Hepatocyte (in vitro differentiated cells): Measurements from ENCODE around the gene WDHD1. TPM values are rescaled to one million over a fixed set of nuclear protein-coding genes. Genes with fewer than 3 reads are reported as not detected.

Experiments
- DNase-seq: peaks from one replicate; pipeline ENCODE4 v3.0.0-alpha.2; 2016; ENCODE audit warnings: low spot score
- H2AFZ ChIP-seq: fragments of 200-600 bp; sonication (generic); 2 replicates; pipeline ENCODE4 v1.6.0; 2016; ENCODE audit warnings: antibody characterized with exemption, mild to moderate bottlenecking
- H3K27ac ChIP-seq: fragments of 200-600 bp; sonication (generic); 2 replicates; pipeline ENCODE4 v1.5.1; 2016; ENCODE audit warnings: mild to moderate bottlenecking
- H3K27me3 ChIP-seq: fragments of 200-600 bp; sonication (generic); 2 replicates; pipeline ENCODE4 v1.6.1; 2016
- H3K36me3 ChIP-seq: fragments of 200-600 bp; sonication (generic); replicated peaks from 2 replicates; pipeline ENCODE4 v1.5.1; 2016; ENCODE audit warnings: low read depth; ENCODE audit not compliant: insufficient read depth
- H3K4me1 ChIP-seq: fragments of 200-600 bp; sonication (generic); 2 replicates; pipeline ENCODE4 v1.5.1; 2016; ENCODE audit warnings: mild to moderate bottlenecking, moderate library complexity; ENCODE audit not compliant: insufficient read depth
- H3K4me2 ChIP-seq: fragments of 200-600 bp; sonication (generic); 2 replicates; pipeline ENCODE4 v1.6.0; 2016
- H3K4me3 ChIP-seq: fragments of 200-600 bp; sonication (generic); 2 replicates; pipeline ENCODE4 v1.5.1; 2016; ENCODE audit warnings: mild to moderate bottlenecking
- H3K79me2 ChIP-seq: fragments of 200-600 bp; sonication (generic); 2 replicates; pipeline ENCODE4 v1.6.0; 2017; ENCODE audit warnings: mild to moderate bottlenecking
- H3K9me2 ChIP-seq: fragments of 200-600 bp; sonication (generic); replicated peaks from 2 replicates; pipeline ENCODE4 v1.6.0; 2017; ENCODE audit warnings: mild to moderate bottlenecking; ENCODE audit not compliant: insufficient read depth
- H3K9me3 ChIP-seq: fragments of 200-600 bp; sonication (generic); 2 replicates; pipeline ENCODE4 v1.5.1; 2016; ENCODE audit warnings: low read depth, mild to moderate bottlenecking
- H4K20me1 ChIP-seq: fragments of 200-600 bp; sonication (generic); 2 replicates; pipeline ENCODE4 v1.6.0; 2016; ENCODE audit warnings: mild to moderate bottlenecking; ENCODE audit not compliant: insufficient read depth, poor library complexity, severe bottlenecking
- CTCF ChIP-seq: fragments of 200-600 bp; sonication (generic); IDR thresholded peaks from 2 replicates; pipeline ENCODE4 v1.5.1; 2016; ENCODE audit warnings: antibody characterized with exemption, mild to moderate bottlenecking; ENCODE audit not compliant: poor library complexity
- EZH2 ChIP-seq: fragments of 200-600 bp; sonication (generic); IDR thresholded peaks from 2 replicates; pipeline ENCODE4 v1.6.1; 2016; ENCODE audit warnings: antibody characterized with exemption, mild to moderate bottlenecking, borderline replicate concordance
- EZH2phosphoT487 ChIP-seq: fragments of 200-600 bp; sonication (generic); IDR thresholded peaks from one replicate; pipeline ENCODE4 v1.6.1; 2018; ENCODE audit warnings: antibody characterized with exemption, mild to moderate bottlenecking, low read depth, moderate library complexity; ENCODE audit not compliant: unreplicated experiment, severe bottlenecking
- WGBS: methylation state at CpG from one replicate; pipeline ENCODE4 v1.1.6; 2016; ENCODE audit warnings: low lambda C conversion rate; ENCODE audit errors: missing lambda C conversion rate; 5-methylcytosine and 5-hydroxymethylcytosine counted together
- polyA plus RNA-seq: library from polyadenylated mRNA; unstranded; fragments of >200 nt; fragmentation: Nextera tagmentation; extraction: Ambion mirVana; gene quantifications from 2 replicates; pipeline ENCODE4 v1.2.1, GENCODE V29; 2016
- total RNA-seq: library from RNA; depleted of rRNA; stranded (reverse); fragments of >200 nt; gene quantifications from 2 replicates; pipeline ENCODE4 v1.2.3, GENCODE V29; 2014

WDHD1 gene
- total and polyA plus RNA-seq, 2 experiments from 2014 or later: 4.1 to 5.9 TPM

- TF ChIP-seq EZH2: no peak
- no peak for TF ChIP-seq CTCF
- TF ChIP-seq EZH2phosphoT487: no peak
- Histone ChIP-seq H3K9me2 (no peaks in the 10 kb centered on the region), H3K27ac (no peak overlapping the region), H3K9me3 (no peaks in the 10 kb centered on the region), H2AFZ (no peak overlapping the region), H3K4me1 (no peaks in the 10 kb centered on the region), H3K4me3 (no peak overlapping the region), H3K27me3 (no peaks in the 10 kb centered on the region), H3K79me2 (peaks cover 47% of the 10 kb centered on the region), H3K4me2 (no peak overlapping the region), H3K36me3 (no peaks in the 10 kb centered on the region), H4K20me1 (no peaks in the 10 kb centered on the region)
- WGBS: 94% methylated on average over 8 of the region's 8 CpGs
- no peak for DNase-seq
These were observed 137.0 kb downstream of the WDHD1 start for GRCh38 chr14:54889919-54890318.

Other genes with a start within 250 kb of the WDHD1 start
- gene GCH1, start 124.3 kb downstream of the WDHD1 start, total RNA-seq: 29.9 and 32.2 TPM in 2 replicates
- 11.1 and 19.3 TPM in 2 replicates for gene GCH1, start 124.3 kb downstream of the WDHD1 start, polyA plus RNA-seq
- 16.2 and 18.8 TPM in 2 replicates for gene SOCS4, start 137 bp upstream of the WDHD1 start, total RNA-seq
- gene SOCS4, start 137 bp upstream of the WDHD1 start, polyA plus RNA-seq: 4.1 and 5.3 TPM in 2 replicates
- gene MAPK1IP1L, start 24.5 kb upstream of the WDHD1 start, total RNA-seq: 69.9 and 91.0 TPM in 2 replicates
- 81.4 and 86.2 TPM in 2 replicates for gene MAPK1IP1L, start 24.5 kb upstream of the WDHD1 start, polyA plus RNA-seq
- gene LGALS3, start 102.2 kb upstream of the WDHD1 start, total RNA-seq: 461 and 534 TPM in 2 replicates
- gene LGALS3, start 102.2 kb upstream of the WDHD1 start, polyA plus RNA-seq: 690 and 766 TPM in 2 replicates
- 10.0 and 10.8 TPM in 2 replicates for gene DLGAP5, start 164.5 kb upstream of the WDHD1 start, total RNA-seq
- 4.1 and 7.7 TPM in 2 replicates for gene DLGAP5, start 164.5 kb upstream of the WDHD1 start, polyA plus RNA-seq
- 45.9 and 46.5 TPM in 2 replicates for gene FBXO34, start 244.3 kb upstream of the WDHD1 start, total RNA-seq
- 27.5 and 31.6 TPM in 2 replicates for gene FBXO34, start 244.3 kb upstream of the WDHD1 start, polyA plus RNA-seq